ENCODE data around the gene GRHPR.

GRCh38 chr9:37408933-37409710 is 13.4 kb upstream of the GRHPR start:
- TF ChIP-seq CTCF (IDR thresholded peaks at IDR 0.05) (no peak), POLR2A (IDR thresholded peaks at IDR 0.05) (no peak)
